ENCODE data around the gene NUDT16. TPM values are rescaled to one million over a fixed set of nuclear protein-coding genes. Genes with fewer than 3 reads are reported as not detected.
"Not testable (repeated sequence)": the region's sequence is repeated elsewhere in the genome, so short reads cannot be mapped to it uniquely, and the experiment has no call there.

The NUDT16 gene
- total RNA-seq, 1 experiment from 2014 or later = 8.0 TPM

- DNase-seq (ENCODE audit: low read depth, low spot score) = no peak
- in situ Hi-C loops (cut with HindIII; ENCODE audit: low pct_unique_long_range_greater_than_20kb, low sequenced_read_pairs) = no loop called here
Observed at GRCh38 chr3:131370935-131371687, 10.5 kb upstream of the NUDT16 start.

GRCh38 chr3:131371688-131372066 lies 9.9 kb upstream of the NUDT16 start:
- in situ Hi-C loops (cut with HindIII; ENCODE audit: low pct_unique_long_range_greater_than_20kb, low sequenced_read_pairs) = no loop called here
- no peak for DNase-seq (ENCODE audit: low read depth, low spot score)

DNA sequence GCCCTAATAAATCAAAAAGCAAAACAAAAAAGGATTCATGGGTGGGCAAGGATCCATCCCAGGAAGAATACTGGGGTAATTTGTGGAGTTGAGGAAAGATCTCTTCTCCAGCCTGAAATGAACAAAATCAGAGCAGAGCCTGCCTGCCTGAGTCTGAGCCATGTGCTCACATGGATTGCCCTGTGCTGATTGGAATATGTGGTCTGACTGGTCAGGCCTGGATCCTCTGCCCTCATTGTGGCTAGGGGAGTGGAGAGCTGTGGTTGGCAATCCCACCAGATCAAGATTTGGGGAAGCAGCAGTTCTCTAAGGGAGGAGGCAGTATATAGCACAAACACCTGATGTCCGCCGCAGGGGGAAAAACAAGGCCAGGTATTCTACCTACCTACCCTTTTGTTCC lies 6.8 kb upstream of the NUDT16 start:
- DNase-seq (ENCODE audit: low read depth, low spot score) = no peak
- in situ Hi-C loops (cut with HindIII; ENCODE audit: low pct_unique_long_range_greater_than_20kb, low sequenced_read_pairs) = no loop called here

DNA sequence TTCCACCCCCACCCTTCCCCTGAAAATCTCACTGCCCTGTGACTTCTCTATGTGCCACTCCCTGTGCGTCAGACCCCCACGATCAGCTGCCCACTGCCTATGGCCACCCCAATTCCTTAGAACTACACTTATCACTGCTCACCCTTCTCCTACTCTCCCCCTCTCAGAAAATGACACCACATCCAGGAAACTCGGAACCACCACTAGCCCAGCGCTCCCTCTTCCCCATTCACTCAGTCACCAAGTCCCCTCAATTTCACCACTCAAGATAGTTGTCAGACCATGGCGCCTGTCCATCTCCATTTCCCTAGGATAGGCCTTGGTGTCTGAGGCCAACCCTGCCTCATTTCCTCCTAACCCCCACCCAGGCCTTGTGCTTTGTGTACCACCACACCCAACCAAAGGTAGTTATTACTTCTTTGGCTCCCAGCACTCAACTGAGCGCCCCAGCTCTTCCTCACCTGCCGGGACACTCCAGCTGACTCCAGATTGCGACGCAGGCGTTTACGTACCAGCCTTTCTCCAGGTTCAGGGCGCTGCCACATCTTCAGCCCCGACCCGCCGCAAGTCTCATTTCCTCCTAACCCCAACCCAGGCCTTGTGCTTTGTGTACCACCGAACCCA lies 641 bp upstream of the NUDT16 start:
- in situ Hi-C loops (cut with HindIII; ENCODE audit: low pct_unique_long_range_greater_than_20kb, low sequenced_read_pairs); DNase-seq (ENCODE audit: low read depth, low spot score): not testable (repeated sequence)

- in situ Hi-C loops (cut with HindIII; ENCODE audit: low pct_unique_long_range_greater_than_20kb, low sequenced_read_pairs) = no loop called here
- no peak for DNase-seq (ENCODE audit: low read depth, low spot score)
Observed at GRCh38 chr3:131386429-131387165, 5.0 kb downstream of the NUDT16 start.

GRCh38 chr3:131387796-131388489 lies 6.4 kb downstream of the NUDT16 start:
- DNase-seq (ENCODE audit: low read depth, low spot score) = no peak
- in situ Hi-C loops (cut with HindIII; ENCODE audit: low pct_unique_long_range_greater_than_20kb, low sequenced_read_pairs) = no loop called here

- DNase-seq (ENCODE audit: low read depth, low spot score) = no peak
- in situ Hi-C loops (cut with HindIII; ENCODE audit: low pct_unique_long_range_greater_than_20kb, low sequenced_read_pairs) = no loop called here
Observed at GRCh38 chr3:131388490-131388799, 6.9 kb downstream of the NUDT16 start.

DNA sequence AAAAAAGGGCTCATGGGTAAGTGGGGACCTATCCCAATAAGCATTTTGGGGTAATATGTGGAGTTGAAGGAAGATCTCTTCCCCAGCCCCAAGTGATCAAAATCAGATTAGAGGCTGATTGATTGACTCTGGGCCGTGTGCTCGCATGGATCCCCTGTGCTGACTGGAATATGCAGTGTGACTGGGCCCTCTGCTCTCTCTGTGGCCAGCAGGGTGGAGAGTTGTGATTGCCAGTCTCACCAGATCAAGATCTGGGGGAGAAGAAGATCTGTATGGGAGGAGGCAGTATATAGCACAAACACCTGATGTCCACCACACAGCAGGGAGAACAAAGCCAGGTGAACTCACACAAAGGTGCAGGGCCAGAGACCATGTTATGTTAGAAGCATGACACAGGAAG lies 8.8 kb downstream of the NUDT16 start:
- DNase-seq (ENCODE audit: low read depth, low spot score) = no peak
- in situ Hi-C loops (cut with HindIII; ENCODE audit: low pct_unique_long_range_greater_than_20kb, low sequenced_read_pairs) = no loop called here

DNA sequence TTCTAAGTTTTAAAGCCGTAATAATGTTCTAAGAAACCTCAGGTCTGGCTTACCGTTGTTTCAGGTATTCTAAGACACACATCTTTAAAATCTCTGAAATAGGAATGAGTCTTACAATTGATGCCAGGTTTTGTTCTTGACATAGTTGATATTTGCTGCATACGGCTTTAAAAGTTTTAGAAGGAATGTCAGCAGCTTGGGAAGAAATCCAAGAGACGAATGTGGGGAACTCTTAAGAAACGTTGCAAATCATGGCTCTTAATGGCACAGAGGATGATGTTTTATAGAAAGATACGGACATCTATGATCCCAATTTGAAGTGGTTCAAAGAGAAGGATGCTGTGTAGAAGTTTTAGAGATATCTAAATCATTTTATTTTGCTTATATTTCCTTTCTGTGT lies 11.5 kb downstream of the NUDT16 start:
- in situ Hi-C loops (cut with HindIII; ENCODE audit: low pct_unique_long_range_greater_than_20kb, low sequenced_read_pairs) = no loop called here
- no peak for DNase-seq (ENCODE audit: low read depth, low spot score)

GRCh38 chr3:131393868-131394267 lies 12.3 kb downstream of the NUDT16 start:
- no peak for DNase-seq (ENCODE audit: low read depth, low spot score)
- in situ Hi-C loops (cut with HindIII; ENCODE audit: low pct_unique_long_range_greater_than_20kb, low sequenced_read_pairs) = no loop called here

DNA sequence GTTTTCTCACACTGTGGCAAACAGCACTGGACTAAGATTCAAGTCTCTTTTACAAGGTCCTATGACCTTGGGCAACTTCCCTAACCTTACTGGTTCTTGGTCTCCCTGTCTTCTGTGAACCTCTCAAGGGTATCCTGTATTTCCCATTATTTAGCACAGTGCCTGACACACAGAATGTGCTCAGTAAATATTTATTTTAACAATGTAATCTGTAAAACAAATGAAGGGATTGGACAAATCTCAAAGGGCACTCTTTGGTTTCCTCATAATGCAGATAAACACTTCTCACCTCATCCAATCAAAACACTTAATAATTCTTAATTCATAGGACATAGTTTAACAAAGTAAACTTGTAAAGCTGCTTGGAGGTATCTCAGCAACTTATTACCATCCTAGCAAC lies 12.8 kb downstream of the NUDT16 start:
- DNase-seq (ENCODE audit: low read depth, low spot score) = no peak
- in situ Hi-C loops (cut with HindIII; ENCODE audit: low pct_unique_long_range_greater_than_20kb, low sequenced_read_pairs) = no loop called here

GRCh38 chr3:131396170-131396569 lies 14.6 kb downstream of the NUDT16 start:
- in situ Hi-C loops (cut with HindIII; ENCODE audit: low pct_unique_long_range_greater_than_20kb, low sequenced_read_pairs) = no loop called here
- no peak for DNase-seq (ENCODE audit: low read depth, low spot score)

- peak; percentile 17 for DNase-seq (ENCODE audit: low read depth, low spot score)
Observed at GRCh38 chr3:131397889-131398288, 16.3 kb downstream of the NUDT16 start.

GRCh38 chr3:131401978-131402377 lies 20.4 kb downstream of the NUDT16 start:
- in situ Hi-C loops (cut with HindIII; ENCODE audit: low pct_unique_long_range_greater_than_20kb, low sequenced_read_pairs) = no loop called here
- DNase-seq (ENCODE audit: low read depth, low spot score) = no peak

More at GRCh38 chr3:131397889-131398288, 16.3 kb downstream of the NUDT16 start:
- in situ Hi-C loops (cut with HindIII; ENCODE audit: low pct_unique_long_range_greater_than_20kb, low sequenced_read_pairs) = no loop called here

- in situ Hi-C loops (cut with HindIII; ENCODE audit: low pct_unique_long_range_greater_than_20kb, low sequenced_read_pairs) = no loop called here
- DNase-seq (ENCODE audit: low read depth, low spot score) = no peak
Observed at GRCh38 chr3:131402391-131403039, 20.9 kb downstream of the NUDT16 start.

GRCh38 chr3:131403216-131403895 lies 21.8 kb downstream of the NUDT16 start:
- in situ Hi-C loops (cut with HindIII; ENCODE audit: low pct_unique_long_range_greater_than_20kb, low sequenced_read_pairs) = no loop called here
- no peak for DNase-seq (ENCODE audit: low read depth, low spot score)

GRCh38 chr3:131405411-131405810 lies 23.8 kb downstream of the NUDT16 start:
- DNase-seq (ENCODE audit: low read depth, low spot score) = no peak
- in situ Hi-C loops (cut with HindIII; ENCODE audit: low pct_unique_long_range_greater_than_20kb, low sequenced_read_pairs) = no loop called here

Data from SK-MEL-5 (cell line).